Activated T-cell treated with anti-CD3 and anti-CD28 coated beads, Interleukin-2, amount 50 U/mL, for 1 hour (primary cell): ENCODE measurements around the gene HDAC4.
"Not testable (repeated sequence)": the region's sequence is repeated elsewhere in the genome, so short reads cannot be mapped to it uniquely, and the experiment has no call there.

Experiments
- DNase-seq: peaks from one replicate; pipeline ENCODE4 v3.0.0-alpha.2; 2020

The HDAC4 gene

DNA sequence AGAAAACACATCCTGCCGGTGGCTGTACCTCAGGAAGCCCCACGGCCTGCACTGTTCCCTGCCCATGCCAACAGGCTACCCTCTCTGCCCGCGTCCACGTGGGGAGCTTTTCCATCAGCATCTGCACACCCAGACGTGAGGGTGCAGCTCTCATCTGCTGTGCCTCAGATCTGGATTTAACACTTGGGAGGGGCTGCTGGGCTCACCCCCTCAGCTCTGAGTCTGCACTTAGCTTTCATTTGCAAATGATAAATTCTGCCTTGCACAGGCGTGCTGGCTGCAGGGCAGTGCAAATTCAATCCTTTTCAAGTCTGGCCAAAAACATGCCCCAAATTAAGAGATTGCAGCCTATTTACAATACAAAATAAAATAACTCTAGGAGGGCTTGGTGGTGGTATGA lies 307.3 kb downstream of the HDAC4 start:
- no peak for DNase-seq

DNA sequence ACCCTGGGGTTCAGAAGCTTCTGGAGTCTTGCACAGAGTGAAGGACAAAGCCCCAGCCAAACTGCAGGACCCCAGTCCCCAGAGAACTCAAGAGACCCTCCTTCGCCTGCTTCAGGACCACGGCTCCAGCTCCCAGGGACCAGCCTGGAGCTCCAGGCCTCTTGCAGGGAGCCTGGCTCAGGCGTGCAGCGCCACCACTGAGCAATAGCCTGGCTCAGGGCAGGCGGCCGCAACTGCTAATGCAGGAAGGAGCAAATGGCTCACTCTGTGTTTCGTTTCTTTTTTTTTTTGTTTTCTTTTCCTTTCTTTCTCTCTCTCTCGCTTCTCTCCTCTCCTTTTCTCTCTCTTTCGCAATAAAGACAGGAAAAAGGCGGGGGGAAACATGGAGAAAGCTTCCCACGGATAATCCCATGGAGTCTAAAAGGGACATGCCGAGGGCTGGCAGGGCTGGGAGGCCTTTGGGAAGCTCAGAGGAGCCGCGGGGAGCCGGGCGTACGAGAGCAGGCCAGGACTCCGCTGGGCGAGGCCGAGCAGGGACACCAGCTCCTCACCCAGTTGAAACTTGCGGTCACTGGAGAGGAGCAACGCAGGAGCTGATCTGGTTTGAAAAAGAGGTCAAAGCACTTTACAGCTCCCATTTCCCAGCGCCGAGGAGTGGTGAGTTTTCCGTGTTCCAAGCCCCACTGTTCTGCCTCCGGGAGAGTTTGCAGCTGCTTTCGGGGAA lies 308.1 kb downstream of the HDAC4 start:
- no peak for DNase-seq

DNA sequence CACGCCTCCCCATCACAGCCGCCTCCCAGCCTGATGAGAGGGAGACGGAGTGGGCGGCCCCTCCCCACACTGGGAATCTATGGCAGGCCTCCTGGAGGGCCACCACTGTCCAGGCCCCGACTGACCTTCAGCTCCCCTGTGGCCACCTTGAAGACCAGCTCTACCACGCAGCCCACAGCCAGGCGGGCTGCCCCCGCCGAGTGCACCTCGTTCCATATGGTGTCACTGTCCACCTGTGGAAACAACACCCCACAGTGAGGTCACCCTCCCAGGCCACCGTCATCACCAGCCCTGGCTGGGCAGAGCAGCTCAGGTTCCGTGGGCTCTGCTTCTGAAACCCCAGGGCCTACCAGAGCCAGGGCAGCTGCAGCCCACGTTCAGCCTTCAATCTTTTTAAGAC lies 310.9 kb downstream of the HDAC4 start:
- no peak for DNase-seq

DNA sequence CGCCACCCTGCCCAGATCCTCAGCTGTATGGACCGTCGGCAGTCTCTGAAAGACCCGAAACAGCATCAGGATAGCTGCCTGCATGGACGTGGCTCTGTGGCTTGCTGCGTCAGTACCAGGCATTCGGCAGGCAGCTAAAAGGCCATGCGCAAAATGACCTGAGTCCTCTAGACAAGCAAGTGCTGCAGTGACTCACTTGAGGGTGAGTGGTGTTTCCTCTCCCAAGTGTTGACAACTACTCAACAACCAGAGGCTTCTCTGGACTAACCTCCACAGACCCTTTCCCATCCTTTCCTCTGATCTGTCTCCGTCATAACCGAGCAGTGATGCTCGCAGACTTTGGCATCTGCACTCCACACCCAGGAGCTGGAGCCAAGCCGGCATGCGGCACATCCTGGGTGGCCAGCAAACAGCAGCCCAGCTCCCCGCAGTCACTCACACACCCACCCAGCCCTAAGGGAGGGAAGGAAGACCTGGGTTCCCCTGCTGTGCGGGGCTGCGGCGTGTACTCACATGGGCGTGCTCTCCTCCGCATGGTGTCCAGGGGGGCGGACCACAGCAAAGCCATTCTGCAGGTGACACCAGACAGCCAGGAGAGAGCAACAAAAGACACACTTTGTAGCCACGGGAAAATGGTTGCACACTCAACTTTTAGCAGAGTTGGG lies 313.6 kb downstream of the HDAC4 start:
- DNase-seq, result no peak

DNA sequence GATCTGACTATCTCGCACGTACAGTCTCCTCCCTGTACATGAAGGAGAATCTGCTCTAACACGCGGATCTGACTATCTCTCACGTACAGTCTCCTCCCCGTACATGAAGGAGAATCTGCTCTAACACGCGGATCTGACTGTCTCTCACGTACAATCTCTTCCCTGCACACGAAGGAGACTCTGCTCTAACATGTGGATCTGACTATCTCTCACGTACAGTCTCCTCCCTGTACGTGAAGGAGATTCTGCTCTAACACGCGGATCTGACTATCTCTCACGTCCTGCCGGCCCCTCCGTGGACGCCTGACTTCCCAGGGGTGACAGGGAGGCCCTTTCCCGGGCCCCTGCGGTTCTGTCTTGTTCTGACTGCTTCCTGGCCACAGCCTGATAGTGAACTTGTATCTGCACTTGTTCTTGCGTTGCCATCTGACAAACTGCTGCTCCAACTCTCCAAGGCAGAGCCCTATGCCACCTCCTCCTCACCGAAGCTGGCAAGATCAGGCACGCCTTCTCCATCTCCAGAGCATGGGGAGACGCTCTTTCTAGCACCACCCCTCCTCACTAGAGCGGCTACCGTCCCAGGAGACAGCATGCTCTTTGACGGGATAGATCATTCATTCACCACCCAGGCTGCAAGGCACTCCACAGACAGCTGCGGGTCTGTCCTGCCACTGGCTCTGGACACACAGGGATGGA lies 314.3 kb downstream of the HDAC4 start:
- no peak for DNase-seq

DNA sequence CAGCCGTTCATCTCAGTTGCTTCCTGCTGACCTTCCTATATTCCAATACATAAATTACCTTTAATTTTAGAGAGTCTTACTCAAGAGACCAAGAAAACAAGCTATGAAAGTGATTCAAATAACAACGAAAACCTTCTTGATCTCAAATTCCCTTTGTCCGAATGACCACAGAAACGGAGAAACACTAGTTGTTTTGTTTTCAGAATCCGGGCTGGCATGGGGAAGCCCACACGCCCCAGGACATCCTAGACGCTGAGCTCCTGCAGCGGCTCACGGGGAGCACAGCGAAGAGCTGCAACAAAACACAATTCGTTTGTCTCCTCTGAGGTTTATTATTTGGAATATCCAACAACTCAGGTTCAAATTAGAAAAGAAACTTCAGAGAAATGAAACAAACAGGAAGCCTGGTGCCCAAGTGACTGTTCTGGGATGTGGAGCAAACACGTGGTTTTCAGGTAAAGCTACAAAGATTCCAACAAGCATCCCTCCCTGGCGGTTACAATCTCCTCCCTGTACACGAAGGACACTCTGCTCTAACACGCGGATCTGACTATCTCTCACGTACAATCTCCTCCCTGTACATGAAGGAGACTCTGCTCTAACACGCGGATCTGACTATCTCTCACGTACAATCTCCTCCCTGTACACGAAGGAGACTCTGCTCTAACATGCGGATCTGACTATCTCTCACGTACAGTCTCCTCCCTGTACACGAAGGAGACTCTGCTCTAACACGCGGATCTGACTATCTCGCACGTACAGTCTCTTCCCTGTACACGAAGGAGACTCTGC lies 315.4 kb downstream of the HDAC4 start:
- no peak for DNase-seq

DNA sequence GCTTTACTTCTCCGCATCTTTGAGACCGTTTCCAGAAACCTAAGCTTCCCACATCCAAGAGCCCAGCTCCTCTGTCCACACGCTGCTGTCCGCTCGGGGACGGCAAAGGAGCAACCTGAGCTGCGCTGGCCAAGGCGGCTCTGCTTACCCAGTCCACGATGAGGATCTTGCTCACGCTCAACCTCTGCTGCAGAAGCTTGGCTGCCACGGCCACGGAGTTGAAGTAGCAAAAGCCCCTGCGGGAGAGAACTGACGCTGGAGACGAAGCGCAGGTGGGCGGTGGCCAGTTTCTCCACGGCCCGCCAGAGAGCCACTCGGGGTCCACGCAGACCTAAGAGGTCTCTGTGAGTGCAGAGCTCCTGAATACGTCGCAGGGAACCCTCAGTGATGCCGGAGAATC lies 316.8 kb downstream of the HDAC4 start:
- no peak for DNase-seq

DNA sequence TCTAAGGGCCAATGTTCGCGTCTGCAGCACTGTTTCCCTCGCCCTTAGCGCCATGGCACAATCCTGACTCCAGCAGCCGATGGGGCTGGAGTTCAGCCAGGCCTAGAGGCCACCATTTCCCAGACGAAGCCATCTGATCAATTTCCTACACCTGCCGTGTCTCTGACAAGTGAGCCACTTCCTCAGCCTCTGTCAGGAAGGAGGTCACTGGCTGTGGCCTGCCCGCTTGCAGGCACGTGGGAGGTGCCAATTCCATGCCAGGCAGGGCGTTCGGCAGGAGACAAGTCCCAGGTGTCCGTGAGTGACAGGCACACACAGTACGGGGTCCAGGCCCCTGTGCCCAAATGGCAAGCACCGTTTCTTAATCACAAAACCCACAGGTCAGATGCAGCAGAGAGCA lies 318.4 kb downstream of the HDAC4 start:
- no peak for DNase-seq

DNA sequence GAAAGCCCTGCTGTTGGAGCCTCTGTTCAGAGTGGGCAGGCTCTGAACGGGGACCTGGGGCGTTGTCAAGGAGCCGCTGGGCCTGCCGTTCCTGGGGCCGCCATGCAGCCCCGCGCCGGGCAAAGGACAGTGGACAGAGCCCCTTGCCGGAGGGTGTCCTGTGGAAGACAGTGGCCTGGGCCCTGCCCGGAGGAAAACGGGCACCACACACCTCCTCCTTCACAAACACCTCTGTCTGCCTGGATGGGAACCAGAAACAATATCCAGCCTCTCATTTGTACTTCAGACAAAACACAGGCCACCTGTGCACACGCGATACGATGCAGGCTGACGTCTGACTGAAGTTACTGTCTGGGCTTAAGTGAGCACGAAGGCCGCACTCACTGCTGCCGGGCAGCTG lies 319.2 kb downstream of the HDAC4 start:
- DNase-seq, result no peak

DNA sequence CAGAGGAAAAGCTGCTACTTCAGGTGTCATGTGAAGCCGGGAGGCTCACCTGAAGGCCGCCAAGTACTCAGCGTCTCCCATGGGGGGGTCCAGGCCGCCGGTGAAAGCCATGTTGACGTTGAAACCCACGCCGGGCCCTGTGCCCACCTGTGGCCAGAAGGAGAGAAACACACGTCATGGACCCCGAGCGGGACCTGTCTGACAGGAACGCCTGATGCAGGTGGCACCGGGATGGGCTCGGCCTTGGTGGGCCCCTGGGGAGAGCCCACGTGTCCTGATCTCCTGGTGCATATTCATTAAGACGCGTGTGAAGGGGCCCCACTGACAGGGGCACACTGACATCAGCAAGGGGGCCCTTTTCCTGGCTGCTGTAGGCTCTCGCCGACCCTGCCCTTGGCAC lies 319.8 kb downstream of the HDAC4 start:
- DNase-seq, result no peak

DNA sequence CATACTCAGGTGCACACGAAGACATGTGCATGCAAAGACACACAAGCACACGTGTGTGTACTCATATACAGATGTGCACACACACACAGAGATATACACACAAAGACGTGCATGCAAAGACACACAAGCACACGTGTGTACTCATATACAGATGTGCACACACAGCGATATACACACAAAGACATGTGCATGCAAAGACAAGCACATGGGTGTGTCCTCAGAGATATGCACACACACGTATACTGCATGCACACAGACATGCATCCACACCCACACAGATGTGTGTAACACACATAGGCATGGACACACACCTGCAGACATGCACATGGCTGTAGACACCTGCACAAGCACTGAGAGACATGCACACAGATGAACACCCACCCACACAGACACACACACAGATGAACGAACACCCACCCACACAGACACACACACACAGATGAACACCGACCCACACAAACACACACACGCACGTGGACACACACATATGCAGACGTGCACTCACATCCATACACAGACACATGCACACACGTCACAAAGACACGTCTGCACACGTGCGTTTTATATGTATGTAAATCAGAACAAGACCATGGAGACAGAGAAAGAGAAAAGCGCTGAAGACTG lies 321.0 kb downstream of the HDAC4 start:
- no peak for DNase-seq

DNA sequence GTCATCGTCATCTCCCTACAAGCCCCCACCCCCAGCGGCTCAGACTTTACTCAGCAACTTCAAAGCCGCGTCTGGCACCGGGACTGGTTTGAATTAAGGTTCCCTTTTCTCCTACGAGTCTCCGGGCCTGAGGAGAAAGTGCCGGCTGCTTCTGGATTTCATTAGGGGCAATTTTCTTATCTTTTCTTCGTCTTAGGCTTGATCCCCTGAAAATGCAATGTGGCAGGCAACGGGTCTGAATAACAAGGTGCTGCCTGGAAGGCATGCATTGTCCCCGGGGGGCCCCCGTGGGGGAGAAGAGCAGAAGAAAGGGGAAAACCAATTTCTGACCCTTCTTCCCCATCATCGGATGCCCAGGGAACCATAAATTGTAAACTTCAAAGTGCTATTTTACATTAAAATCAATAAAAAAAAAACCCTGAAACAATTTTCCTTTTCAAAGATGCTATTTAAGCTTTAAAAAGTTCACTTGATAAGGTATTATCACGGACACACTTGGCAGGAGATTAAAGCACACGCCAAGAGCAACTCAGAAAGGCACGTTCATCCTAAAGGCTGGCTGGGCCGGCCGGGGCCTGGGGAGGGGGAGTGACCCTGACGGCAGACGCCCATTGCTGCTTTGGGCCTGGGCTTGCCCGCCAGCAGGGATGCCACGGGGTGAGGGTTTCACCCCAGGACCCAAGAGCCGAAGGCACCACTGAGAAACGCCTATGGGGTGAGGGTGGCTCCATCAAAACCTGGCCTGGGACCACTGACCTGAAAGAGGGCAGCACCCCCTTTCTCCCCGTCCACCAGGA lies 322.5 kb downstream of the HDAC4 start:
- DNase-seq, result no peak

DNA sequence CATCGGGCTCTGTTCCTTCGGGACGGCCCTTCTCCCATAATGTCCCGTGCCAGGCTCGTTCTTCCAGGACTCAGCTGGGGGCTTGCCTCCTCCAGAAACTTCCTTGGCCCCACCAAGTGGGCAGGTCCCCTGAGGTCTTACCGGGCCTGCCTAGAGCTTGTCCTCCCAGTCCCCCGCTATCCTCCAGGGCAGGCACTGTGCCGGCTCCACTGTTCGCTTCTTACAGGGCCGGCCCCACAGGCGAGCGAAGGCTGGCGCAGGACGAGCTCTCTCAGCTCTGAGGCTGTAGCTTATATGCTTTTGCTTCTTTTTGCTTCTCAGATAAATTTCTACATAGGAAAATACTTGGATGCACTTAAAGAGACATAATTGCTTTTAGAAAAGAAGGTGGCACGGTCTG lies 323.6 kb downstream of the HDAC4 start:
- DNase-seq, result no peak

DNA sequence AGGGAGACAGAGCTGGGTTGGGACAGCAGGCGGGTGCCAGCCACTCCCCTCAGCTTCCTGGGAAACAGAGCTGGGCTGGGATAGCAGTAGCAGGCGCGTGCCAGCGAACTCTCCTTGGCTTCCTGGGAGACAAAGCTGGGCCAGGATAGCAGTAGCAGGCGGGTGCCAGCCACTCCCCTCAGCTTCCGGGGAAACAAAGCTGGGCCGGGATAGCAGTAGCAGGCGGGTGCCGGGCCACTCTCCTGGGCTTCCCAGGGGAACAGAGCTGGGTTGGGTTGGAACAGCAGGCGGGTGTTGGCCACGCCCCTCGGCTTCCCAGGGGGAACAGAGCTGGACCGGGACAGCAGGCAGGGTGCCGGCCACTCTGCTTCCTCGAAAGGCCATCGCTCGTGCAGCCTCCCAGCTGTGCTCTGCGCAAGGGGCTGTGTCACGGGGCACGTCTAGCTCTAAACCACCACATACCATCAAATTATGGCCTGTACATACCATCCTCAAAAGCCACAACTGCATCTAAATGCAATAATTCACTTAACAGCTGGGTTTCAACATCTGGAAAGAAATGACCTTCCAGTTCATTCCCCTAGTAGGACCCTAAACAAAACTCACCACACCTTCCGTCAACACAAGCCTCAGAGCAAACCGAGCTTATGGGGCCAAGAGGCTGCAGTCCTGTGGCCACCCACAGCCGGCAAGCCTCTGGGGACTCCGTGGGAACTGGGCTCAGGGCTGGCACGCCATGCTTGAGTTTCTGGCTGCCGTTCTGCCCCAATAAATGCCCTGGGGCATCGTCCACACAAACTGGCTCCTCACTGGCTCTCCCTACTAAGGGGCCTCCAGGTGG lies 324.7 kb downstream of the HDAC4 start:
- no peak for DNase-seq

DNA sequence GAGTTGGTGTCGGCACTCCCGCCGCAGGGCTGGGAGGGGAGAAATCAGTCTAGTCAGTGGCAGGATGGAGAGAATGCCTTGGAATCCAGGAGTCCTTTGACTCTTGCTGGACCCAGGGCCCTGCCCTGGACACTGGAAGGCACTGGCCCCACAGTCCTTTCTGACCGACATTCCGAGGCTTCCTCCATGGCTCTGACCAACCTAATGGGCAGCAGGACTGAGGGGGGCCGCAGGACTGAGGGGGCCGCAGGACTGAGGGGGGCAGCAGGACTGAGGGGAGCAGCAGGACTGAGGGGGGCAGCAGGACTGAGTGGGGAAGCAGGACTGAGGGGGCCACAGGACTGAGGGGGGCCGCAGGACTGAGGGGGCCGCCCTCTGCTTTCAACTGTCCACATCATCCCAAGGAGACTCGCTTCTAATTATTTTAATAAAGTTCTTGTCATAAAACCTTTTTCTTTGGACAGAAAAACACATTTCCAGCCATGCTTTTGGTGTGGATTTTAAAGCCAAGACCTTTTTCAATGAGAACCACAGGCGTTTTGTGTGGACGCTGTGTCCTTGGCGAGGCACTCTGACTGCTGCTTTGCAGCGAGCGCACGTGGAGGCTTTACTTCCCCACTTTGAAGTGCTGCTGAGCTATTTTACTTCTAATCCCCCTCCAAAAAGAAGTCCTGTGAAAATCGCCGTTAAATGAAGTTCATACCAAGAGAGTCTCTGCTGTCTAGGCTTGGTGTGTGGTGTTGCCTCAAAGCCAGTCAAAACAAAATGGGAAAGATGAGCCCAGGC lies 326.9 kb downstream of the HDAC4 start:
- no peak for DNase-seq

DNA sequence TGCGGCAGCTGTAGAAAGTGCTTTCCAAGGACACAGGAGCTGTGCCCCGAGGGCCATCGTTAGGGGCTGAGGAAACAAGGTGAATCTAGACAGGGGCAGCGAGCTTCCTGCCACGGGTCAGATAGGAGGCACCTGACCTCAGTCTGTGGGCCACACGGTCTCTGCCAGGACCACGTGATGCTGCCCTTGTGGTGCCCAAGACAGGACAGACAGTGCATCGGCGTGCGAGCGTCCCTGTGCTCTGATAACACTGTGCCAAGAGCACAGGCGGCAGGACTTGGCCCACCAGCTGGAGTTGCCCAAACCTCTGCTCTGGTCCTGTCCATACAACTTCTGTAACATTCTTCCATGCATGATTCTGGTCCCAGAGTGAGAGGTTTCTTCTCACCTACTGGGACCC lies 327.6 kb downstream of the HDAC4 start:
- DNase-seq, result no peak

DNA sequence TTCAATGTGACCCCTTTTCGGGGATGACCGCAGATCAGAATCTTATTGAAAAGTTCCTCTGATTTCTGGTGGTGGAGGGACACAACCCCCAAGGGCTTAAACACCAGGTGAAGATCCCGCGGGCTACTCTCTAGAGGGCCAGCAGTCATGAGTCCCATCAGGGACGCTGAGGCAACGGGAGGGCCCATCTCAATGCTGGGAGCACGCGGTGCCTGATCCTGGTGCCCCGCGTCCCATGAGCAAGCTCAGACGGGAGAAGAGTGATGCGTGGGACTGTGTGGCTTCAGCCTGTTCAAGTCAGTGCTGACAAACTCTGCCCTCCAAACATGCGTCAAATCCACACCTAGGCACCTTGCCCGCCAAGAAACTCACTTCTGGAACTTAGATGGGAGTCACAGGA lies 328.0 kb downstream of the HDAC4 start:
- DNase-seq, result no peak

DNA sequence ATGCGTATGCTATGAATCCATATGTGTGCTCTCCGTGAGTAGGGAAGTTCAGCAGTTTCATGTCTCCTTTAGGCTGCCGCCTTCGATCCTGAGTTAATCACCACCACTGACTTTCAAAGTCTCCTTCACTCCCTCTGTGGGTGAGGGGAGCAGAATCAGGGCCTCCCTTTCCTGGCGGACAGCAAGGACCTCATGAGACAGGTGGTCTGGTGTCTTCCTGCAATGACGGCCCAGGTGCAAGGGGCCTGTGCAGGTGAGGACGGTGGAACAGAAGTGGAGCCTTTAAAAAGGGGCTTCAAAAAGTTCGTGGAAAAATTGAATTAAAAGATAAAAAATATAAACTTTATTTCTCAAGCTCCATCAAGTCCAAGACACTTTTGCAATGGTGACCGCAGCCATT lies 330.4 kb downstream of the HDAC4 start:
- DNase-seq, result no peak

DNA sequence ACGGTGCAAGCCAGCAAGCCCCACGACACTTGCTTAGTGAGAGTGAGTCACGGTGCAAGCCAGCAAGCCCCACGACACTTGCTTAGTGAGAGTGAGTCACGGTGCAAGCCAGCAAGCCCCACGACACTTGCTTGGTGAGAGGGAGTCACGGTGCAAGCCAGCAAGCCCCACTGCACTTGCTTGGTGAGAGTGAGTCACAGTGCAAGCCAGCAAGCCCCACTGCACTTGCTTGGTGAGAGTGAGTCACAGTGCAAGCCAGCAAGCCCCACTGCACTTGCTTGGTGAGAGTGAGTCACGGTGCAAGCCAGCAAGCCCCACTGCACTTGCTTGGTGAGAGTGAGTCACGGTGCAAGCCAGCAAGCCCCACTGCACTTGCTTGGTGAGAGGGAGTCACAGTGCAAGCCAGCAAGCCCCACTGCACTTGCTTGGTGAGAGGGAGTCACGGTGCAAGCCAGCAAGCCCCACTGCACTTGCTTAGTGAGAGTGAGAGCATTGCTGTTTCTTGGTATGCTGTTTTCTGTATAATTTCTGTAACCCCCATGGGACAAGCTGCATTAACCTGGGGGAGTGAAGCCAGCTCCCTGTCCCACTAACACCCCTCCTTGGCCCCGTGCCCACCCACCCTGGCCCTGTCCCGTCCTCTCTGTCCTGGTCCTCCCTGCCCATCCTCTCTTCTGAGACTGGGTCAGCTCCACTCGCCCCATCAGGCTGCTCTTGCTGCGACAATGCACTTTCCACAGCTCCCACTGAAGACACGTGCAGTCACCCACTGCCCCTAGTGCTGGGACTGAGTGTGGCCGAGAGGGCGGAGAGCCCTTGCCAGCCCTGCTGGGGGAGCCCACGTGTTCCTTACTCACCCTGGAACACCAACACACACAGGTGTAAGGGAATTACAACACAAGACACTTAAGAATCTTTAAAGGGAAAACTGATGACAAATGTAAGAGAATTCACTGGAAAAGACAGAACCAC lies 331.2 kb downstream of the HDAC4 start:
- not testable (repeated sequence) for DNase-seq
